AG08395 (cell line): ENCODE data around the gene DMRTA2.

ENCODE experiments used
- DNase-seq: peaks from one replicate; pipeline ENCODE4 v3.0.0; 2012; ENCODE audit warnings: mixed read lengths, low spot score

The DMRTA2 gene

DNA sequence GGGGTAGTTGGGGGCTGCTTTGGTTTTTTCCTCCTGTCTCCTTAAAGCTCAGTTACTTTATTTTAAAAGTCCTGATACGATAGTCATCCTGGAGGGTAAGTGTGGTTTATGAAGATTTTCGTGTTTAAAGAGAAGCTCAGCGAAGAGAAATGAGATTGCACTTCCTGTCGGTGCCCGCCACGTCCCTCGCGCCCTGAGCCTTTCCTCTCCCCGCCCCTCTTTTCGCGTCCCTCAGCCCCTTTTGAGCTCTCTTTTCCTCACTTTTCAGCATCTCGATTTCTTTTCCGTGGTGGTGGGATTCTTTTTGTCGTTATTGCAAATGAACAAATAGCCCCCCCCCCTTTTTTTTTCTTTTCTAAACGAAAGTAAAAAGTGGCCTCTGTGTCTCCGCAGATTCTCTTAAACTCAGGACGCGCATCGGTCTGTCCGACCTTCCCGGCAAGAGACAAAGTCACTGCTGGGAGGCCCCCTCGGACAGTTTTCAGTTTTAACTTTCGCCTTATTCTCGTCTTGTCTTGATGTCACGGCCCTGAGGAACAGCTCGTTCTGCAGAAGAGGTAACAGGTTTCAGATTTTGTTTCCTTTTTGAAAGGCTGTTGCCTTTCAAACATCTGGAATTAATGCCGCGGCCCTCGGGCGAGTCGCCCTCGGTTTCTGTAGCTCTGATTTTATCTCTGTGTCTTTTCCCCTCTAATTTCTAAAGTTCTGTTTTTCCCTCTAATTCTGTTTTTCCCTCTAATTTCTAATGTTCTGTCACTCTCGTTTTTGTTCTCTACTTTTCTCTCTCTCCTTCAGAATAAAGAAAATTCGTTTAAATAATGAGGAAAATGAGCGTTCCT is 1.0 kb upstream of the DMRTA2 start:
- no peak for DNase-seq

DNA sequence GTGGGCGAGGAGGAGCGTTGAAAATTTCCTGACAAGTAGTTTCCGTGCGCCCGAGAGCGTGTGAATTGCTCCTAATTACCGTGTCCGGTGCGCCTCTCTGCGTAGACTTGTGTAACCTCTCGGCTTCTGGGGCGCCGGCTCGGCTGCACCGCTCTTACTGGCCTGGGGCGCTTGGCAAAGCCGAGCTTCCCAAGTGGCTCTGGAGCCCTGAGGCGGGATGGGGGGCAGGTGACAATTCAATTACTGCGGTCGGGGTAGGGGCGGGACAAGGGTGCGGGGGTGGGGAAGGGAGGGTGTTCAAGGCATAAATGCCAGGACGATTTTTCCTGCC is 392 bp upstream of the DMRTA2 start:
- DNase-seq: no peak

DNA sequence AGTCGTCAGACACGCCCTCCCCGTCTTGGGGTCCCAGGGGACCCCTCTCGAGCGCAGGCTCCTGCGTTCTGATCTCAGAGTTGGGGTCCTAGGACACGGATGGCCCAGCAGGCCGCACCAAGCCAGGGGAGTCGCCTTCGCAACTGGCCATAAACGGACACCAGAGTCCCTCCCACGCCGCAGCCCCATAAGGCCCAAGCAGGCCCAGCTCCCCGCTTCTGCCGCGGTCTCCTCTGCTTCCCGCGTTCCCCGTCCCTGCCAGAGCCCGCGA is 633 bp downstream of the DMRTA2 start:
- no peak for DNase-seq

GRCh38 chr1:50421768-50422674 is 1.2 kb downstream of the DMRTA2 start:
- DNase-seq: no peak

GRCh38 chr1:50421366-50421748 is 1.9 kb downstream of the DMRTA2 start:
- DNase-seq: no peak

DNA sequence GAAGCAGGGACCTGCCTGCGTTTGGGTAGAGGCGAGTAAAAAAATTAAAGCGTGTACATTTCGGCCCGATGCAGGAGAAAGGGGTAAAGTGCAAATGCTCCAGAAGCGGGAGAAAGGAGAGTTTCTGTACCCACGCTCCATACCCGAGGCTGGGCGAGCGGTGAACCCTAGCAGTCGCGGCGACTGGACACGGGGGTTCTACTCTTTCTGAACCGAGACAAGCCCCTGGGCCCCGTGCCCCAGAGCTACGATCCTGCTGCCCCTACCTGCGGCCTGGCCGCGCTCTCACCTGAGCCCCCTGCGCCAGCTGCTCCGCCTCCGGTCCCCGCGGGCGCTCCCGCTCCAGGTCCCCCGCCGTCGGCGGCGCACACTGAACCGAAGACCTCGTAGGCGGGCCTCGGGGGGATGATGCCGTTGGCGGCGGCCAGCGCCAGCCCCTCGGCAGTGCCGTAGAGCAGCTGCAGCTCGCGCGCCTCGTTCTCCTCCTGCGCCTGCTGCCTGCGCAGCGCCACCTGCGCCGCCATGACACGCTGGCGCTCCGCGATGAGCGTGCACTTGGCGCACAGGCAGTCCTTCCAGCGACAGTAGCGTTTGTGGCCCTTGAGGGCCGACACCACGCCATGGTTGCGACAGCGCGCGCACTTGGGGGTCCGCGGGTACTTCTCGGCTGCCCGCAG is 2.4 kb downstream of the DMRTA2 start:
- DNase-seq: no peak

DNA sequence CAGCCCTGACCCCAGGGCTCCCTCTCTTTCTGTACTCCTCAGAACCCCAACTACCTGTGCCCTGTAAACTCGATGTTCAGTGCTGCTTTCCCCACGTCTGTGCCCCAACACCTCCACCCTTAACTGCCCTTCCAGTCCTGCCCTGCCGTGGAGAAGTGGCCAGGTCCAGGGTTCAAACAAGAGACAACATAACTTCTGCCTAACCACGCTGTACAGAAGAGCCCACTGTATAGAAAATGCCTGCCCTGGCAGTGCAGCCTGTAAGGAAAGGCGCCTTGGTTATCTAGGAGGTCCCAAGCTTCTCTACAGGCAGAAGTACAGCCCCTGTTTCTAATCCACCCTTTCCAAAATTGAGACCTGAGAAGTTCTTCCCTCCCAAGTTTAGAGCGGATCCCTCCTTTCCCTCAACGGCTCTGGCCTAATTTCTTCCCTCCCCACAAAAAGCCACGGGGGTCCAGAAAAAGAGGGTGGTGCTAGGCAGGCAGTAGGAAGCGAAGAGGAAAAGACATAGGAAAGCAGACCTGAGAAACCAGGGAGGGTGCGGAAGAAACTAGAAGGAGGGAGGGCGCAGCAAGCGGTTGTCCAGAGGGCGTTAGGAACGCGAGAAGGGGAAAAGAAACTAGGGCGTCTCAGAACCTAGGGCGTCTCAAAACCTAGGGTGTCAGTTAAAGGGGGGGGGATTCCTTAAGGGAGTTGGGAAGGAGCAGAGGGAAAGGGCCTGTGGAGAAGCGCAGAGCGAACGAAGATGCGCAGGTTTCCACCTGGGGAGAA is 3.2 kb downstream of the DMRTA2 start:
- DNase-seq: no peak

- DNase-seq: no peak
Measured at GRCh38 chr1:50419192-50419906, 3.9 kb downstream of the DMRTA2 start.

DNA sequence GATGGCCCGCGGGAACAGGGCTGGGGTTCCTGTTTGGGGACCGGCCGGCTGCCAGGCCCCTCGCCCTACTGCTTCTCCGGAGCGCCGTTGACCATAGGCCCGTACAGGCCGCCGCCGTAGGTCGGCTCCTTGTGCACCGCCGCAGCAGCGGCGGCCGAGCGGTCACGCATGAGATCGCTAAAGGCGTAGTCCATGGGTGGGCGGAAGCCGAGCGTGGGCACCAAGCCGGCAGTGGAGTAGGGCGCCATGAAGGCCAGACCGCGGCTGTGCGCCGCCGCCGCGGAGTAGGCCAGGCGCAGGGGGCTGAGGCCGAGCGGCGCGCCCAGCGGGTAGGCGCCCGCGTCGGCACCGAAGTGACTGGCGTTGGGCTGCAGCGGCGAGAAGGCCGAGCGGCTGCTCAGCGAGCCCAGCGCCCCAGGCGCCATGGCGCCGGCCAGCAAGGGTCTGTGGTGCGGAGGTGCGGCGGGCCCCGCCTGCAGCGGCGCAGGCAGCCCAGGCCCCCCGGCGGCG is 4.6 kb downstream of the DMRTA2 start:
- no peak for DNase-seq

DNA sequence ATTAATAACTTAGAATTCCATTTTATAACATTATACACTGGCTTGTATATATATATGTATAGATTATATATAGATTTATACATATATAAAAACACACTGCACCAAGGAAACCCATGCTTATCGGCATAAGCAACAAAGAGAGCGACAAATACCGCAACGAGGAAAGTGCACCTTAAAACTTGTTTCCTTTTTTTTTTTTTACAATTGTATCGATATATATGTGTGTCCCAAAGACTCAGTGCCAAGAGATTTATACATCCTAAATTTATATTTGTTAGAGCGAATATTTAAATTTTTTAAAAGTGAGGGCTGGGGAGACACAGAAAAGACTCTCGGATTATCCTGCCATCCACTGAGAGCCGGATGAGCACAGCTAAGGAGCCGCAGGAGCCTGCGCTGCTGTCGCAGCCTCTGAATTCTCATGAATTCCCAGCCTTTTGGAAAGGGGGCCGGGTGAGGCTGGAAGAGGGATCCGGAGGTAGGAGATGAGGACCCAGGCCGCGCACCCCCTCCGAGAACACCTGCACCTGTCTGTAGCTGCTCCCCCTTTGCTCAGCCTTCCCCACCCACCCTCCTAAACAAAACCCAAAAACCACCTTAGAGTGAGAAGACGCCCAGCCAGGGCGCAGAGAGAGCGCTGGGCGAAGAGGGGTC is 5.2 kb downstream of the DMRTA2 start:
- no peak for DNase-seq

DNA sequence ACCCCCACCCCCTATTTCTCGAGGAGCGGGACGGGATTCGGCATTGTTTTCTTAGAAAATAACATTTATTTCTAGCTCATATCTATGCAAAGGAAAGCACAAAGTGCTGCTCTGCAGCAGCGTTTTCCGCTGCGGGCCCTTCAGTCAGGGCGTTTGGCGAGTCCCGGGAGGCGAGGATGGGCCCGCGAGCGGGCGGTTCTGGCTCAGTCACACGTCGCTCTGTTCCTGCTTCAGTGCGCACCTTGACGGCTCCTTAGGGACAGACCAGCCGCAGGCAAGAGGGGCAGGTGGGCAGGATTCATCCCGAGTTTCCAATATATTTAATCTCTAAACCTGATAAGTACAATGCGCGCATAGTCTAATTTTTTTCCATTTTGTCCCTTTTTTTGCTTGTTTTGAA is 5.7 kb downstream of the DMRTA2 start:
- DNase-seq: no peak

DNA sequence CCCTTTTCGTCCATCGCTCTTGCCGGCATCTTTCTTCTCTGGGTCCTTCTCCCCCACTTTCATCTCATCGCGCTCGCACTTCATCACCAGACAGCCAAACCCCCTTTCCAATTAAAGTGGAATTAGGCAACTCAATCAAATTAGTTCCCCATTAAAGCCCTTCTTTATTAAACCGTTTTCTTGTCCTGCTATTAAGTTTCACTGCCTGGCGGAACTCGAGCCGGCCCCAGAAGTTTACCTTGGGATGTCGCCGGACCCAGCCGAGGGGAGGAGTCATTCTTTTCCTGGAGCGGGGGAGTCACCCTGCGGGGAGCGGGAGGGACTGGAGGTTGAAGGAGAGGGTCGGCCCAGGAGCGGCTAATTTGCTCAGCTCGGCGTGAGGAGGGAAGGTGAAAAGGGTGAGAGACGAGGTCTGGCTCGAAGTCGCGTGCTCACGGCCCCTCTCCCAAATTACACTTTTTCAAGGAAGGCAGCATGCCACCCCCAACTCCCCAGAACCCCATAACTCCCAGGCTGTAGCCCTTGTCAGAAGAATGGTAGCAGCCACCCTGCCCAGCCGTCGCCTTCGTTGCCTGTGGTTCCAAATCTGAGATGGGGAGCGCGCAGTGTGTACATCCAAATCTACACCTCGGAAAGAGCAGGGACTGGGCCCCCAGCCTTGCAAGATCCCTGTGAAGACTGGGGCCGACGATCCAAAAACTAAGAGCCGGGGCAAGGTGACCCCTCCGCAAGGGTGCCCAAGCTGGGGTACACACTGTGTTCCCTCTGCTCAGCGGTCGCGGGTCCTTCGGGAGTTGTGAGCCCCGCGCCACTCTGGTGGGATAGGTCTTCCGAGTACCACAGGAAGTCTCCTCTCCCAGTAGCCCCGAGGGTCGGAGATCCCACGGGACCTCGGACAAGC is 6.4 kb downstream of the DMRTA2 start:
- DNase-seq: no peak

- no peak for DNase-seq
Measured at GRCh38 chr1:50416150-50416527, 7.1 kb downstream of the DMRTA2 start.

GRCh38 chr1:50415235-50416149 is 7.8 kb downstream of the DMRTA2 start:
- DNase-seq: no peak

- DNase-seq: no peak
Measured at GRCh38 chr1:50414853-50415234, 8.4 kb downstream of the DMRTA2 start.

DNA sequence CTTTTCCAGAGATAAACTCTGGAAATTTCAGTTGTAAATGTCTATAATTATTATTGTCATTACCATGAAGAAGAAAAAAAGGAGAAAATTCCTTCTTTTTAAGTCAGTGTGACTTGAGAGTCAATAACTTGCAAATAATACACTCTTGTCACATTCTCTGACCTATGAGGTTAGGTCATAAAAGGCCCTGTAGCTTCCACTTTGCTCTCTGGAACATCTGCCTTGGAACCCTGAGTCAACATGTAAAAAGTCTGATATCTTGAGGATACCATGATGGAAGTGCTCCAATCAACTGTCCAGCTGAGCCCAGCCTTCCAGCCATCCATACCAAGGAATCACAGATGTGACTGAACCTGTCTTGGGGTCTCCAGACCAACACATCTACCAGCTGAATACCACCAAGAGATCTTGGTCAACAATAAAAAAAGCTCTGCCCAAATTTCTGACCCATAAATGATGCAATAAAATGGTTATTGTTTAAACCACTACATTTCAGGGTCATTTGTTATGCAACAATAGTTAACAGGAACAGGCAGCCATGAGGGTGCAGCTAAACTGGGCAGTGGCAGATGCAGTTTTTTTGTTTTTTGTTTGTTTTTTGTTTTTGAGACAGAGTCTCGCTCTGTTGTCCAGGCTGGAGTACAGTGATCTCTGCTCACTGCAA is 10.3 kb downstream of the DMRTA2 start:
- DNase-seq: no peak

DNA sequence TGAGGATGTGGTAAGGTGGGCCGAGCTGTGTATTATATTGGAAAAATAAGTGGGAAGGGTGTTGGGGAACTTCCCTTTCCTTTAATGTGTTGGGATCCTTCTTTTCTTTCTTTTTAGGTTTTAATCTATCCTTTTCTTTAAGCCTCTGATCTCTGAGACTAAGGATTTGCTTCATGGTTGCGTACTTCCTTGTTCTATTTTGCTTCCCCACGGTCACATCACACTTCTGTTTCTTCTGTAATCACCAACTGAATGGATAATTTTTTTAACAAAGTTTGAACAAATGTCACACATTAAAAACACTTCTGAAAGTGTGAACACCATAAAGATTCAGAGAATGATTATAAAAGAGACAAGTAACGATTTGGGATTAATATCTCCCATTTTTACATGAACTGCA is 17.4 kb downstream of the DMRTA2 start:
- DNase-seq: no peak

GRCh38 chr1:50393522-50394120 is 29.6 kb downstream of the DMRTA2 start:
- DNase-seq: no peak
